Activated CD4-positive, alpha-beta memory T cell treated with anti-CD3 and anti-CD28 coated beads, Interleukin-2, amount 10 ng/mL, durations not matched to agents 7 days and 5 days (primary cell): ENCODE results near the gene GSG1L. TPM values are rescaled to one million over a fixed set of nuclear protein-coding genes. Genes with fewer than 3 reads are reported as not detected.

Experiments
- CTCF ChIA-PET: fragments of 350-600 bp; sonication (Branson Sonifier 250); formaldehyde crosslinking; loops from one replicate; lab custom pipeline; 2021; ENCODE audit warnings: antibody characterized with exemption, inconsistent platforms; lab: Charles Lee
- POLR2A ChIA-PET: fragments of 350-600 bp; sonication (Branson Sonifier 250); formaldehyde crosslinking; loops from one replicate; lab custom pipeline; 2021; ENCODE audit warnings: antibody characterized with exemption; lab: Charles Lee
- DNase-seq: peaks from one replicate; pipeline ENCODE4 v3.0.0-alpha.2; 2020
- H3K27ac Mint-ChIP-seq: one replicate; pipeline ENCODE4 v1.8.0; 2021; ENCODE audit warnings: mild to moderate bottlenecking, mixed read lengths
- H3K27me3 Mint-ChIP-seq: one replicate; pipeline ENCODE4 v1.8.0; 2021; ENCODE audit warnings: mixed read lengths
- H3K36me3 Mint-ChIP-seq: one replicate; pipeline ENCODE4 v1.8.0; 2021; ENCODE audit warnings: low read depth, mixed read lengths
- H3K4me1 Mint-ChIP-seq: one replicate; pipeline ENCODE4 v1.8.0; 2021; ENCODE audit warnings: mixed read lengths
- H3K4me3 Mint-ChIP-seq: one replicate; pipeline ENCODE4 v1.8.0; 2021; ENCODE audit warnings: mild to moderate bottlenecking, mixed read lengths
- H3K9me3 Mint-ChIP-seq: one replicate; pipeline ENCODE4 v1.8.0; 2021; ENCODE audit warnings: mixed read lengths
- total RNA-seq, 2 experiments: library from RNA; stranded (reverse); gene quantifications; one replicate each; pipeline ENCODE4 v1.2.3, GENCODE V29; 2021

GSG1L gene
- total RNA-seq, 2 experiments from 2014 or later: 0.55 TPM; not detected in 1

GRCh38 chr16:27768651-27769272 is 294.8 kb downstream of the GSG1L start:
- H3K4me3 Mint-ChIP-seq: no peak overlapping the region
- H3K9me3 Mint-ChIP-seq: no peaks in the 10 kb centered on the region
- H3K36me3 Mint-ChIP-seq: no peaks in the 10 kb centered on the region
- H3K27me3 Mint-ChIP-seq: no peaks in the 10 kb centered on the region
- CTCF ChIA-PET: no interaction called here
- no peak for DNase-seq
- no peaks in the 10 kb centered on the region for H3K4me1 Mint-ChIP-seq
- no peak overlapping the region for H3K27ac Mint-ChIP-seq
- POLR2A ChIA-PET: no interaction called here

GRCh38 chr16:27767971-27768591 is 295.4 kb downstream of the GSG1L start:
- H3K9me3 Mint-ChIP-seq: no peaks in the 10 kb centered on the region
- H3K4me1 Mint-ChIP-seq: no peaks in the 10 kb centered on the region
- no peaks in the 10 kb centered on the region for H3K27me3 Mint-ChIP-seq
- DNase-seq: no peak
- no peak overlapping the region for H3K27ac Mint-ChIP-seq
- H3K36me3 Mint-ChIP-seq: no peaks in the 10 kb centered on the region
- H3K4me3 Mint-ChIP-seq: no peak overlapping the region
- ChIA-PET CTCF (no interaction called here), POLR2A (no interaction called here)

DNA sequence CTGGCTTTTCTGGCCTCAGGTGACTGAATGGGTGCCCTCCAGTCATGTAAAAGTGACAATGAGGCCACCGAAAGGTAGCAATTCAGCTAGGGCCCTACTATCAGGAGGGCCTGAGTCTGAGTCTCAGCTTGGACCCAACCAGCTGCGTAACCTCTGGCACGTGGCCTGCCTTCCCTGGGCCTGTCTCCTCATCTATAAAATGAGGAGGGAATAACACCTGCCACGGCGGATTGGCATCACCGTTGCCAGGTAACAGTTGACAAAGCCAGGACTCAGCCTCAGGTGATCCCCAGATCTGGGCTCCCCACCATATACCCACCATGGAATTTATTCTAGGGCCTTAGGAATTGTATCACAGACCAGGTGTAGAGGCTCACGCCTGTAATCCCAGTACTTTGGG is 296.4 kb downstream of the GSG1L start:
- H3K9me3 Mint-ChIP-seq: no peaks in the 10 kb centered on the region
- ChIA-PET CTCF (no interaction called here), POLR2A (no interaction called here)
- H3K4me1 Mint-ChIP-seq: no peaks in the 10 kb centered on the region
- no peaks in the 10 kb centered on the region for H3K27me3 Mint-ChIP-seq
- H3K4me3 Mint-ChIP-seq: no peak overlapping the region
- no peaks in the 10 kb centered on the region for H3K36me3 Mint-ChIP-seq
- DNase-seq: no peak
- H3K27ac Mint-ChIP-seq: no peak overlapping the region

GRCh38 chr16:27766236-27766925 is 297.1 kb downstream of the GSG1L start:
- DNase-seq: no peak
- Mint-ChIP-seq H3K4me1 (no peaks in the 10 kb centered on the region), H3K4me3 (no peak overlapping the region), H3K9me3 (no peaks in the 10 kb centered on the region), H3K36me3 (no peaks in the 10 kb centered on the region), H3K27me3 (no peaks in the 10 kb centered on the region), H3K27ac (no peak overlapping the region)
- ChIA-PET POLR2A (no interaction called here), CTCF (no interaction called here)

GRCh38 chr16:27764869-27765675 is 298.4 kb downstream of the GSG1L start:
- ChIA-PET CTCF (no interaction called here), POLR2A (no interaction called here)
- H3K27me3 Mint-ChIP-seq: no peaks in the 10 kb centered on the region
- no peak overlapping the region for H3K4me3 Mint-ChIP-seq
- H3K36me3 Mint-ChIP-seq: no peaks in the 10 kb centered on the region
- H3K9me3 Mint-ChIP-seq: no peaks in the 10 kb centered on the region
- H3K4me1 Mint-ChIP-seq: no peaks in the 10 kb centered on the region
- H3K27ac Mint-ChIP-seq: no peak overlapping the region
- no peak for DNase-seq

DNA sequence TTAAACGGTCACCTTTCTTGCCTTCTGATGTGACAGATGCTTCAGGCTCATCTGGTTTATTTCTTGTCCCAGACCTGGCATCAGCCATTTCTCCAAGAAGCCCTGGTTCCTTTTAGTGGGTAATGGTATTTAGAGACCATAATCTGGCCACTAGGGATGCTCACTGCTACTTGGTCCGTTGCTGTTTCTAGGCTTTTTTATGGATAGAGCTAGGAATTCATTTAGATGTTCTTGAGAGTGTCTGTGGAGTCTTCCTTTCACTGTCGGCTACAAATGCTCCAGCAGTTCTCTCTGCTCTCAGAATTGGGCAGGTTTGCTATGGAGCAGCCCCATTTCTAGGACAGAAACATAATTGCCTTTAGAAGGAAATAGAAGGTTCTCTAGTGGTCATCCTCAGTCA is 299.1 kb downstream of the GSG1L start:
- H3K4me1 Mint-ChIP-seq: no peaks in the 10 kb centered on the region
- no peaks in the 10 kb centered on the region for H3K36me3 Mint-ChIP-seq
- POLR2A ChIA-PET: no interaction called here
- H3K4me3 Mint-ChIP-seq: no peak overlapping the region
- DNase-seq: no peak
- no peaks in the 10 kb centered on the region for H3K9me3 Mint-ChIP-seq
- no peaks in the 10 kb centered on the region for H3K27me3 Mint-ChIP-seq
- no peak overlapping the region for H3K27ac Mint-ChIP-seq
- CTCF ChIA-PET: no interaction called here

- H3K4me1 Mint-ChIP-seq: no peaks in the 10 kb centered on the region
- no peak overlapping the region for H3K27ac Mint-ChIP-seq
- no peaks in the 10 kb centered on the region for H3K36me3 Mint-ChIP-seq
- no peaks in the 10 kb centered on the region for H3K27me3 Mint-ChIP-seq
- H3K9me3 Mint-ChIP-seq: no peaks in the 10 kb centered on the region
- CTCF ChIA-PET: no interaction called here
- no peak overlapping the region for H3K4me3 Mint-ChIP-seq
- DNase-seq: no peak
- POLR2A ChIA-PET: no interaction called here
These were observed 301.1 kb downstream of the GSG1L start for GRCh38 chr16:27762441-27762840.

DNA sequence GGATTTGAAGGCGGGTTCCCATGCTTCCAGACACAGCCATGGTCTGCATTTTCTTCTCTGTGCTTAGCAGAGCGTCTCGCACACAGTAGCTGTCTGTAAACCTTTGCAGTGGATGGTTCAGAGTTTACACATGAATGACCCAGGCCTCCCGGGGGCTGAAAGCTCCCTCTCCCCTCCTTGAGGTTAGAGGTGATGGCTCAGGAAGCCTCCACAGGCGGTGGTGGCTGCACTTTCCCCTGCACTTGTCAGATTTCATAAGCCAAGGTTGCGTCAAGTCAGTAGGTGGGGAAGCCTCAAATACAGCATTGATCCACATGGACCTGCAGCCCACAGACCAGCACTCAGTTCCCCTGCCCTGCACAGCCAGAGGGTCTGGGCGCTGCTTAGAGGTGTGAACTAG is 301.7 kb downstream of the GSG1L start:
- ChIA-PET CTCF (no interaction called here), POLR2A (no interaction called here)
- Mint-ChIP-seq H3K27ac (no peak overlapping the region), H3K36me3 (no peaks in the 10 kb centered on the region), H3K4me1 (no peaks in the 10 kb centered on the region), H3K4me3 (no peak overlapping the region), H3K9me3 (no peaks in the 10 kb centered on the region), H3K27me3 (no peaks in the 10 kb centered on the region)
- no peak for DNase-seq

GRCh38 chr16:27760789-27761176 is 302.7 kb downstream of the GSG1L start:
- H3K36me3 Mint-ChIP-seq: no peaks in the 10 kb centered on the region
- no peak overlapping the region for H3K4me3 Mint-ChIP-seq
- no peak overlapping the region for H3K27ac Mint-ChIP-seq
- CTCF ChIA-PET: no interaction called here
- H3K9me3 Mint-ChIP-seq: no peaks in the 10 kb centered on the region
- DNase-seq: no peak
- no peaks in the 10 kb centered on the region for H3K27me3 Mint-ChIP-seq
- no peaks in the 10 kb centered on the region for H3K4me1 Mint-ChIP-seq
- POLR2A ChIA-PET: no interaction called here

GRCh38 chr16:27759967-27760788 is 303.3 kb downstream of the GSG1L start:
- CTCF ChIA-PET: interaction anchor here (1.0 kb wide), 1 partner anchor 61 kb away, joined by 4 read pairs; no protein-coding TSS in a partner anchor
- H3K4me3 Mint-ChIP-seq: no peak overlapping the region
- H3K27ac Mint-ChIP-seq: no peak overlapping the region
- POLR2A ChIA-PET: no interaction called here
- H3K9me3 Mint-ChIP-seq: no peaks in the 10 kb centered on the region
- no peaks in the 10 kb centered on the region for H3K27me3 Mint-ChIP-seq
- no peaks in the 10 kb centered on the region for H3K36me3 Mint-ChIP-seq
- no peak for DNase-seq
- no peaks in the 10 kb centered on the region for H3K4me1 Mint-ChIP-seq

DNA sequence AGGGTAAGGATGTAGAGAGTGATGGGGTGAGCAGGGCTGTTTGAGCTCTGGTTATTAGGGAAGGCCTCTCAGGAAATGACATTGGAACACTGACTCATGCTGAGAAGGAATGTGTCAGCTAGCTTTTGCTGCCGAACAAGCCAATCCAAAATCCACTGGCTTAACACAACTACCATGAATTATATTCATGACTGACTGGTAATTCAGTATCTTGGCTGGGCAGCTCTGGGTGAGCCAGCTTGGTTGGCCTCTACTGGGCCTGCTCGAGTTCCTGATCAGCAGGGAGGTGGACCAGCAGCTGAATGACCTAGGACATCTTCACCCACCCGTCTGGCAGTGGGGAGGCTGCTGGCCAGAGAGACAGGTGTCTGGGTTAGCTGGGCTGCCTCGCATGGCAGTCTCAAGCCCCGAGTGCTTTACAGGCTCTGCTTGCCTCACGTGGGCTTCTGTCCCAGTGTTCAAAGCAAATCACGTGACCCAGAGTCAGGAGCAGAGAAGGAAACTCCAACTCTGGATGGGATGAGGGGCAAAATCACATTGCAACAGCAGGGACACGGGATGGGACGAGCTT is 304.1 kb downstream of the GSG1L start:
- POLR2A ChIA-PET: no interaction called here
- Mint-ChIP-seq H3K27me3 (no peaks in the 10 kb centered on the region), H3K9me3 (no peaks in the 10 kb centered on the region), H3K27ac (no peak overlapping the region), H3K36me3 (no peaks in the 10 kb centered on the region), H3K4me3 (no peak overlapping the region), H3K4me1 (no peaks in the 10 kb centered on the region)
- DNase-seq: no peak
- CTCF ChIA-PET: interaction anchor here (1.0 kb wide), 1 partner anchor 61 kb away, joined by 4 read pairs; no protein-coding TSS in a partner anchor

- Mint-ChIP-seq H3K27me3 (no peaks in the 10 kb centered on the region), H3K9me3 (no peaks in the 10 kb centered on the region), H3K4me3 (no peak overlapping the region), H3K36me3 (no peaks in the 10 kb centered on the region), H3K27ac (no peak overlapping the region), H3K4me1 (no peaks in the 10 kb centered on the region)
- ChIA-PET POLR2A (no interaction called here), CTCF (interaction anchor here (0.8 kb wide), 1 partner anchor 10 kb away, joined by 3 read pairs; no protein-coding TSS in a partner anchor)
- no peak for DNase-seq
These were observed 305.0 kb downstream of the GSG1L start for GRCh38 chr16:27758544-27758943.
